ENCODE data around the gene PHLDB1.
"Not testable (repeated sequence)": the region's sequence is repeated elsewhere in the genome, so short reads cannot be mapped to it uniquely, and the experiment has no call there.

Gene PHLDB1

DNA sequence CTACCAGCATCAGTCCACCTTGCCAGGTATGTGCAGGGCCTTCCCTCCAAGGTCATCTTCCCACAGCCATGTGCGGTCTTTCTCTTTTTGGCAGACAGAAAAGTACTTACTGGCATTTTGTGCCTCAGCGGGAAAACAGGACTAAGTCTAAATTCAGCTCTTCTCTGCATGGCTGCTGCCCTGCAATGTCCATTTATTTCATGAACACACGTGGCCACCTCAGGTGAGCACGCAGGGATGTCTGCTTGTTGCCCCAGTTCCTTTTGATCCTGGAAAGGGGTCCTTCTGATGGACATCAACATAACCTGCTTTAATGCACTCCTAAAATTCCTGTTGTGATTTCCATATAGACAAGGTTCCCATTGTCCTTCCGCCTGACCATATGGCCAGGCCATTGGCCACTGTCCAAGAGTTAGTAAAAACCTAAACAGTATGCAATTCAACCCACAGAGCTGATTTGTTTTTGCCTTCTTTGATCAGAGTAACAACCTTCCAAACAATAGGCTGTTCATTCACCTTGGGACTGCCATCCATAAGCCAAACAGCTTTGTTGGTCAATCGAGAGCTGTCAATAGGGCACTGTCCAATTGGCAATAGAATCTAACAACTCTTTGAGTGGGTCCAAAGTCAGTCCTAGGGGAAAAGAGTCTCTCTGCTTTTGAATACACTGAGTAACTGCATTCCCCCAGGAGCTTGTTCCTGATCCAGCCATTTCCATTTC is 66.1 kb downstream of the PHLDB1 start:
- H3K27me3 Mint-ChIP-seq = peaks cover 12% of the 10 kb centered on the region
- CTCF ChIA-PET = interaction anchor here (1.1 kb wide), 1 partner anchor 16 kb away, joined by 3 read pairs; no protein-coding TSS in a partner anchor

GRCh38 chr11:118674082-118674435 is 66.6 kb downstream of the PHLDB1 start:
- no peaks in the 10 kb centered on the region for H3K4me1 Mint-ChIP-seq
- no peak overlapping the region for H3K4me3 Mint-ChIP-seq
- no peak overlapping the region for H3K27ac Mint-ChIP-seq
- CTCF ChIA-PET = interaction anchor here (1.1 kb wide), 1 partner anchor 16 kb away, joined by 3 read pairs; no protein-coding TSS in a partner anchor
- no peaks in the 10 kb centered on the region for H3K36me3 Mint-ChIP-seq
- H3K27me3 Mint-ChIP-seq = peaks cover 14% of the 10 kb centered on the region
- no peak for DNase-seq
- peaks cover 3% of the 10 kb centered on the region for H3K9me3 Mint-ChIP-seq

More for the DNA sequence above, 66.1 kb downstream of the PHLDB1 start:
- H3K4me3 Mint-ChIP-seq = no peak overlapping the region
- peaks cover 3% of the 10 kb centered on the region for H3K9me3 Mint-ChIP-seq
- no peaks in the 10 kb centered on the region for H3K4me1 Mint-ChIP-seq
- H3K27ac Mint-ChIP-seq = no peak overlapping the region
- no peaks in the 10 kb centered on the region for H3K36me3 Mint-ChIP-seq
- DNase-seq = no peak

DNA sequence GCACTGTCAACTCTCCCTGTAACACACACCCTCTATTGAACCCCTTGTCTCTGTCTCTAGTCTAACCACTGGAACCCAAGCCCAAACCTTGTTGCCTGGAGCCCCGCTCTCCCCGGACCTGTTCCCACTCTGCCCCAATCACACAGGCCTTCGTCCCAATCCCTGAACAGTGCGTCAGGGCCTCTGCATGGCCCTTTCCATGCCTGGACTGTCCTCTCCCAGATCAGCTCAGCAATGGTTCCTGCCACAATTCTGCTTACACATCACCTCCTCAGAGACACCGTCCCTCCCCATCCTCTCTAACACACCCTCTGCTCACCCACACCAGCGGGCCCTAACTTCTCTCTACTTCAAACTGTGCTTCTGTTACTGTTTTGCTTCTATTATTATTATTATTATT is 70.6 kb downstream of the PHLDB1 start:
- H3K4me3 Mint-ChIP-seq = no peak overlapping the region

GRCh38 chr11:118678908-118679307 is 71.5 kb downstream of the PHLDB1 start:
- H3K9me3 Mint-ChIP-seq, H3K4me3 Mint-ChIP-seq, DNase-seq, H3K36me3 Mint-ChIP-seq, H3K27ac Mint-ChIP-seq, CTCF ChIA-PET, H3K4me1 Mint-ChIP-seq: not testable (repeated sequence)
- peaks cover 35% of the 10 kb centered on the region for H3K27me3 Mint-ChIP-seq

More for the DNA sequence above, 70.6 kb downstream of the PHLDB1 start:
- no peak overlapping the region for H3K27ac Mint-ChIP-seq
- H3K9me3 Mint-ChIP-seq = peaks cover 3% of the 10 kb centered on the region
- no peaks in the 10 kb centered on the region for H3K36me3 Mint-ChIP-seq
- no peak for DNase-seq
- peaks cover 34% of the 10 kb centered on the region for H3K27me3 Mint-ChIP-seq
- CTCF ChIA-PET = no interaction called here
- no peaks in the 10 kb centered on the region for H3K4me1 Mint-ChIP-seq

DNA sequence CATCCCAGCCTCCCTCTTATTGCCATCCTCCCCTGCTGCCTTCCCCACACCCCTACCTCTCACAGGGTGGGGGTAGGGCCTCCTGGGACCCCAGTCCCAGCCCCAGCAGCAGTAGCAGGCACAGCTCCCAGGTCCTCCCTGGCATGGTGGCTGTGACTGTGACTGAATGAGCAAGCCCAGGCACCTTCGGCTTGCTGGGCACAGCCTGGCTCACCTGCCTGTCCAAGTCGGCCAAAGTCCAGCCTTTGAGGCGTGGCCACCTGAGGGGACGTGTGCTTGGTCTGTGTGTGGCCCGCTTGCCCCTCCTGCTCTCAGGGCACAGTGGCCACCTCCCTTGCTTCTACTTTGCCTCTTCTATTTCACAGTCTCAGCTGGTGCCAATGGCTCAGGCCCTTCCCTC is 72.1 kb downstream of the PHLDB1 start, which contains the start of gene TREH:
TSS of gene TREH (minus strand) at position 168 of the 400 bp plus-strand sequence. CDS start at position 145, 23 bp downstream.
- Mint-ChIP-seq H3K4me3 (no peak within 1 kb of the TSS), H3K27me3 (peaks cover 40% of the 10 kb centered on the region), H3K9me3 (peaks cover 3% of the 10 kb centered on the region), H3K36me3 (no peaks in the 10 kb centered on the region), H3K27ac (no peak within 1 kb of the TSS), H3K4me1 (no peaks in the 10 kb centered on the region)
- CTCF ChIA-PET = no interaction called here
- DNase-seq = no peak

DNA sequence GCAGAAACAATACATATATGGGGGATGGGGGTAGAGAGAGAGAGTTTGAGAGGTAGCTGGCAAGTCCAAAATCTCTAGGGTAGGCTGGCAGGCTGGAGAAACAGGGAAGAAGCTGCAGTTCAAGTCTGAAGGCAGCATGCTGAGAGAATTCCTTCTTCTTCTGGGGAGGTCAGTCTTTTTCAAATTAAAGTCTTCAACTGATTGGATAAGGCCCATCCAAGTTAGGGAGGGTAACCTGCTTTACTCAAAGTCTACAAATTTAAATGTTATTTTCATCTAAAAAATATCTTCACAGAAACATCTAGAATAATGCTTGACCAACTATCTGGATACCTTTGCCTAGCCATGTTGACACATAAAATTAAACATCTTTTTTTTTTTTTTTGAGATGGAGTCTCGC is 75.0 kb downstream of the PHLDB1 start:
- CTCF ChIA-PET = no interaction called here
- Mint-ChIP-seq H3K4me3 (no peak overlapping the region), H3K27me3 (peaks cover 57% of the 10 kb centered on the region), H3K9me3 (no peaks in the 10 kb centered on the region), H3K4me1 (no peaks in the 10 kb centered on the region), H3K36me3 (no peaks in the 10 kb centered on the region), H3K27ac (no peak overlapping the region)
- DNase-seq = no peak

GRCh38 chr11:118682939-118683338 is 75.5 kb downstream of the PHLDB1 start:
- H3K36me3 Mint-ChIP-seq, DNase-seq, H3K9me3 Mint-ChIP-seq, H3K27ac Mint-ChIP-seq, CTCF ChIA-PET, H3K4me3 Mint-ChIP-seq, H3K4me1 Mint-ChIP-seq: not testable (repeated sequence)
- H3K27me3 Mint-ChIP-seq = peaks cover 61% of the 10 kb centered on the region

DNA sequence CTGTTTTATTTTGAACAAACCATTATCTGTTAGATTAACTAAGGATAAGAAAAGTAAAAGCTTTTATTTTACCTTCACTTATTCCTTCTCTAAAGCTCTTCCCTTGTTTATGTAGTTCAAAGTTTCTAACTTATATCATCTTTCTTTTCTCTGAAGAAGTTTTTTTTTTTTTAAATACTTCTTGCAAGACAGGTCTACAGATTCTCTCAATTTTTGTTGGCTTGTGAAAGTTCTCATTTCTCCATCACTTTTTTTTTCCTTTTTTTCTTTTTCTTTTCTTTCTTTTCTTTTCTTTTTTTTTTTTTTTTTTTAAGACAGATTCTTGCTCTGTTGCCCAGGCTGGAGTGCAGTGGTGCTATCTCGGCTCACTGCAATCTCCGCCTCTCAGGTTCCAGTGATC is 76.8 kb downstream of the PHLDB1 start:
- DNase-seq = no peak
- peaks cover 13% of the 10 kb centered on the region for H3K4me1 Mint-ChIP-seq
- peaks cover 60% of the 10 kb centered on the region for H3K27me3 Mint-ChIP-seq
- no peaks in the 10 kb centered on the region for H3K9me3 Mint-ChIP-seq
- no peak overlapping the region for H3K27ac Mint-ChIP-seq
- CTCF ChIA-PET = interaction anchor here (1.3 kb wide), 1 partner anchor 48 kb away, joined by 3 read pairs; no protein-coding TSS in a partner anchor
- H3K36me3 Mint-ChIP-seq = no peaks in the 10 kb centered on the region
- no peak overlapping the region for H3K4me3 Mint-ChIP-seq

DNA sequence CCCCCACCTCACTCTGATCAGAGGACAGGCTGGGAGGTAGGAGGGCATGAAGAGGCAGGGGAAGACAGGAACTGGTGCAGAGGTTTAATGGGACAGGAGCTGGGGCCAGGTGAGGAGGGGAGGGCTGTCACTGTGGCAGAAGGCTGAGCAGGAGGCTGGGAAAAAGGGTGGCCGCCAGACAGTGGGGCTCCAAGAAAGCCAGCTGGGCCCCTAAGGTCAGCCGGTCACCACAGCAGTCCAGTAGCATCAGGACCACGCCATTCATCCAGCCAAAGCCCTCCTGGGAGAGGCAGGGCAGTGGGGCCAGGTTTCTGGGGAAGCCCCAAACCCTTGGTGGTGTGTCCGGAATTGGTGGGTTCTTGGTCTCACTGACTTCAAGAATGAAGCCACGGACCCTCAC is 80.5 kb downstream of the PHLDB1 start:
- Mint-ChIP-seq H3K27ac (no peak overlapping the region), H3K36me3 (no peaks in the 10 kb centered on the region), H3K4me3 (no peak overlapping the region), H3K27me3 (peaks cover 45% of the 10 kb centered on the region), H3K9me3 (no peaks in the 10 kb centered on the region), H3K4me1 (peaks cover 41% of the 10 kb centered on the region)
- DNase-seq = no peak
- CTCF ChIA-PET = interaction anchor here (1.2 to 2.4 kb wide), 4 partner anchors 17 to 242 kb away, joined by 3 to 10 read pairs (median 4); no protein-coding TSS in a partner anchor

GRCh38 chr11:118688339-118688738 is 80.9 kb downstream of the PHLDB1 start:
- Mint-ChIP-seq H3K27me3 (peaks cover 41% of the 10 kb centered on the region), H3K27ac (peak overlapping the region; percentile 1), H3K4me1 (peaks cover 46% of the 10 kb centered on the region)
- H3K9me3 Mint-ChIP-seq, H3K4me3 Mint-ChIP-seq, H3K36me3 Mint-ChIP-seq: not testable (repeated sequence)
- DNase-seq = peak; percentile 34
- CTCF ChIA-PET = interaction anchor here (0.9 to 2.4 kb wide), 7 partner anchors 17 to 259 kb away, joined by 3 to 10 read pairs (median 3); no protein-coding TSS in a partner anchor

DNA sequence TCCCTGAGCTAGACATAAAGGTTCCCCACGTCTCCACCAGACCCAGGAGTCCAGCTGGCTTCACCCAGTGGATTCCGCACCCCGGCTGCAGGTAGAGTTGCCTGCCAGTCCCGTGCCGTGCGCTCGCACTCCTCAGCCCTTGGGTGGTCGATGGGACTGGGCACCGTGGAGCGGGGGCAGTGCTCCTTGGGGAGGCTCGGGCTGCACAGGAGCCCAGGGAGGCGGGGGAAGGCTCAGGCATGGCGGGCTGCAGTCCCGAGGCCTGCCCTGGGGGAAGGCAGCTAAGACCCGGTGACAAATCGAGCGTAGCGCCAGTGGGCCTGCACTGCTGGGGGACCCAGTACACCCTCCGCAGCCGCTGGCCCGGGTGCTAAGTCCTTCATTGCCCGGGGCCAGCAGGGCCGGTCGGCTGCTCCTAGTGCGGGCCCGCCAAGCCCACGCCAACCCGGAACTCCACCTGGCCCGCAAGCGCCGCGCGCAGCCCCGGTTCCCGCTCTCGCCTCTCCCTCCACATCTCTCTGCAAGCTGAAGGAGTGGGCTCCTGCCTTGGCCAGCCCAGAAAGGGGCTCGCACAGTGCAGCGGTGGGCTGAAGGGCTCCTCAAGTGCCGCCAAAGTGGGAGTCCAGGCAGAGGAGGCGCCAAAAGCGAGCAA is 81.6 kb downstream of the PHLDB1 start:
- Mint-ChIP-seq H3K4me1 (peaks cover 48% of the 10 kb centered on the region), H3K27me3 (peaks cover 39% of the 10 kb centered on the region), H3K36me3 (no peaks in the 10 kb centered on the region), H3K4me3 (no peak overlapping the region), H3K9me3 (no peaks in the 10 kb centered on the region), H3K27ac (no peak overlapping the region)
- no peak for DNase-seq
- CTCF ChIA-PET = interaction anchor here (0.9 to 2.5 kb wide), 21 partner anchors 8 to 633 kb away, joined by 3 to 16 read pairs (median 4); partner anchors contain the start of gene UPK2

DNA sequence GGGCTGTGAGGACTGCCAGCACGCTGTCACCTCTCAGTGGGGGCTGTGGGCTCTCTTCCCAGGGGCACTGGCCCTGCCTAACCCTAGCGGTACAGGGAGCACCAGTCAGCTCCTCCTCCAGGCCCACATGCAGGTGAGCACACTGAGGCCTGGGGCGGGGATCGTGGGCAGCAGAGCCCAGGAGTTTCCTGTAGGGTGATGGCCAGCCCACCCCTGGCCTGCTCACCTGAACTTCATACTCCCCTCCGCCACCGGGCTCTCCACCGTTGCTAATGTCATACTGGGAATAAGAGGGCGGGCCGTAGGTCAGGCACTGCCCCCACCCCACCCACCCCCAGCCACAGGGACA is 82.1 kb downstream of the PHLDB1 start:
- Mint-ChIP-seq H3K27me3 (peaks cover 40% of the 10 kb centered on the region), H3K4me3 (no peak overlapping the region), H3K9me3 (peaks cover 2% of the 10 kb centered on the region), H3K4me1 (peaks cover 48% of the 10 kb centered on the region), H3K27ac (no peak overlapping the region), H3K36me3 (no peaks in the 10 kb centered on the region)
- DNase-seq = no peak
- CTCF ChIA-PET = interaction anchor here (0.8 to 2.5 kb wide), 32 partner anchors 8 to 632 kb away, joined by 3 to 16 read pairs (median 4); partner anchors contain the start of gene UPK2

DNA sequence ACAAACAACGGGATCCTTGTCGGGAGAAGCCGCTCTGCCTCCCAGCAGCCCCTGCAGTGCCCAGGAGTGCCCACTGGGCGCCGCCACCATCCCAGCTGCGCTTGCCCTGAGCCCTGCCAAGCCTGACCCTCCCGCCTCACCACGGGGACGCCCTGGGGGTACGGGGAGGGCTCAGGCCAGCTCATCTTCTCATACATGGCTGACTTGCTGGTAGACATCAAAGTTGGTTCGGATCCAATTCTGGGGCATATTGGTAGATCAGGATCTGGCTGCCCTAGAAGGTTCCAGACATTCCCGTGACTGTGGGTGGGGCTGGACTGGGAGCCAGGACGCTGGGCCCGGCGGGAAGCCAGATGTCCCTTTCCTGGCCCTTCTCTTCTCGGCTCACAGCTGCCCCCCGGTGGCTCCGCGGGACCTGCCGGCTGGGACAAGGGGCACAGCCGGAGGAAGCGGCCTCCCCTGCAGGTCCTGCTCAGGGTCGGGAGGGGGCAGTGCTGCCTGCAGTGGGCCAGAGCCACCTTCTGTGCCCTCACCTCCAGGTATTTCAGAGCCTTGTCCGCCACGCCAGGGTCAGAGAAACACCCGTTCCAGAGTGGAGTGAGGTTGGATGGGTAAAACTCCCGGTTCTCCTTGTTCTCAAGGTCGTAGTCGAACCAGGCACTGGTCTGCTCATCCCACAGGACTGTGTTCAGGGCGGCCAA is 82.6 kb downstream of the PHLDB1 start:
- H3K4me1 Mint-ChIP-seq = peaks cover 48% of the 10 kb centered on the region
- DNase-seq = peak; percentile 92
- peak overlapping the region; percentile 45 for H3K27ac Mint-ChIP-seq
- no peaks in the 10 kb centered on the region for H3K36me3 Mint-ChIP-seq
- peaks cover 40% of the 10 kb centered on the region for H3K27me3 Mint-ChIP-seq
- peak overlapping the region; percentile 58 for H3K4me3 Mint-ChIP-seq
- CTCF ChIA-PET = interaction anchor here (0.8 to 2.5 kb wide), 32 partner anchors 9 to 632 kb away, joined by 3 to 16 read pairs (median 4); partner anchors contain the start of gene UPK2
- H3K9me3 Mint-ChIP-seq = peaks cover 3% of the 10 kb centered on the region
